RPMI8226 (cell line): ENCODE results near the gene LRRN3.

Experiments used
- DNase-seq: peaks from one replicate; pipeline ENCODE4 v3.0.0-alpha.2; 2015

Gene LRRN3

GRCh38 chr7:111080495-111081105 lies 10.3 kb upstream of the LRRN3 start:
- DNase-seq = no peak

DNA sequence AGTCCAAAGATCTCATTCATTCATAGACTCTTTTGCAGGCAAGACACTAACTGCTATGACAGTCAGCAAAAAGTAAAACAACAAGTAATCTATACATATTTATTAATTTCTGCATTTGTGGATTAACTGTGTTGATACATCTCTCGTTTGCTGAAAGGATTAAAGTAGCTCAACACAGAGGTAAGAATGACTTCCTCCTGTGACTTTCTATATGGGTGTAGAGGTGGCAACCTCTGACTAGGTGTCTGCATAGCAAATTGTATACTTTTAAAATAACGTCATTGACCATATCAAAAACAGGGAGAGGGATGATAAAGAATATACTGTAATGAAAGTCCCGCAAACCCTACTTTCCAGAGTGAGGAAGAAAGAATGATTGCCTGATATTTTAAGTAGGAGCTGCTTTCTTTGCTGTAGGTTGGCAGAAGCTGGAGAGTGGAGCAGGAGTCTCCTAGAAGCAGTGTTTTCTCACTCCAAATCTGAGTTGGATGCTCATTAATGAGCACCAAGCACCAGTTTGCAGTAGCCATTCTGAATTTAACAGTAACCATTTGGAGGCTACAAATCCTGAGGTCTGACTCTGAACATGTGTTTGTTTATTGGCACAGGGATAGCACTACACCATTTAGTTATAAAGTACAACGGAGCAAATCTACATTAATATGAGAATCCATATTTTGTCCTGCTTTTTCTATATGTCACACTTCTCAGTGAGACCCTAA lies 9.2 kb upstream of the LRRN3 start:
- DNase-seq = no peak

DNA sequence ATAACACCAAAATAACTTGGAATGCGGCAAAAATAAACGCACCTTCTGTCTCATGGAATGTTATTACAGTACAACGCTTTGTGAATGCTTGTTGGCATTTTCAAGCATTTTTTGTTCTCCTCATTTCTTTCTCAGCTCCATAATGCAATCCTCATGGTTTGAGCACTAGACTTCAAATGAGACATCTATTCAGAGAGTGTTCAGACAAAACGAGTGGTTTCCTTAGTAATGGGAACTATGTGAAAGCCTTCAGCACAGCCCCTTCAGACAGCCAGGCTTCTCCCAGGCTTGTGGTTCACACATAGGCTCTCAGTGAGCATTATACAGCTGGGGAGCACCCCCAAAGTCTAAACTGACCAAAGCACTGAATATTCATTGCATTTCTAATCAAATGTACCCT lies 8.6 kb upstream of the LRRN3 start:
- no peak for DNase-seq

DNA sequence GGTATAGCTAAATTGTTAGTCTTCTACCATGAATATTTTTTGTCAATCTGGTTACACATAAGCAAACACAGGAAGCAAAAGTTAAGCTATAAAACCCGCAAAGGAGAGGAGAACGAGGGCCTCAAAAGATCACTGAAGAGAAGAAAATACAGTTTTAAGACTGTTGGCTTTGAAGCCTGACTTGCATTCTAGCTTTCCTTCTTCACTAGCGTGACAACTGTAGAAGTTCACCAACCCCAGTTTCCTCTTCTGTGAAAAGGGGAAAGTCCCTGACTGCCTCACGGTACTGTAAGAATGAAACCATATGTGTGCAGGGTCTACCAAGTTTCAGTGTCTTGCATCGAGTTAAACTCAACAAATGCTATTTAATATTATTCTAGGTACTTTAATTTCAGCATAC lies 7.5 kb upstream of the LRRN3 start:
- peak; percentile 25 for DNase-seq

DNA sequence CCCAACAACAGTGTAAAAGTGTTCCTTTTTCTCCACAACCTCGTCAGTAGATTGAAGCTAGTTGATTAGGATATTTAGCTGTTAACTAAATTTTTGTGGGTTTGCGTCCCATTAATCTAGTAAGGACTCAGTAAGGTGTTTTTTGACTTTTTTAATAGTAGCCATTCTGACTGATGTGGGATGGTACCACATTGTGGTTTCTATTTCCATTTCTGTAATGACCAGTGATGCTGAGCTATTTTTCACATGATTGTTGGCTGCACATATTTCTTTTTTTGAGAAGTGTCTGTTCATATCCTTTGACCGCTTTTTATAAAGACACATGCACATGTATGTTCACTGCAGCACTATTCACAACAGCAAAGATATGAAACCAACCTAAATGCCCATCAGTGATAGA lies 5.6 kb upstream of the LRRN3 start:
- DNase-seq = no peak

DNA sequence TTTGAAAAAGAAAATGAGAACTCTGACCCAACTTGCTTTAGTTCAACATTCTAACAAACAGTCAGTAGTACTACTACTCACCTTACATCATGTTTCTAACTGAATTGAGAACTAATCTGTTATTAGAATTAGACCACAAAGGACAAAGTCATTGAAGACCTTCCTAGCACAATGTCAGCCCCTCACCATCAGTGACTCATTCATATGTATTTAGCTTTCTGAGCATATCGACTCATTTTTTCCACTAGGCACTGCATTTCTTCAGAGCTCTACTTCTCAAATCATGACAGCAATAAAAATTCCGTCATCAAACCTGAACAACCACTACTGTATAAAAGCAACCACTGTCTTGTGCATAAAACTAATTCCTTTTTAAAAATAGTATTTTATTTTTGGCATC lies 4.4 kb upstream of the LRRN3 start:
- DNase-seq = no peak

GRCh38 chr7:111088328-111088727 lies 2.6 kb upstream of the LRRN3 start:
- no peak for DNase-seq

- peak; percentile 30 for DNase-seq
Measured at GRCh38 chr7:111089822-111090426, 1.0 kb upstream of the LRRN3 start.

- DNase-seq = no peak
Measured at GRCh38 chr7:111091593-111092358, 849 bp downstream of the LRRN3 start.

DNA sequence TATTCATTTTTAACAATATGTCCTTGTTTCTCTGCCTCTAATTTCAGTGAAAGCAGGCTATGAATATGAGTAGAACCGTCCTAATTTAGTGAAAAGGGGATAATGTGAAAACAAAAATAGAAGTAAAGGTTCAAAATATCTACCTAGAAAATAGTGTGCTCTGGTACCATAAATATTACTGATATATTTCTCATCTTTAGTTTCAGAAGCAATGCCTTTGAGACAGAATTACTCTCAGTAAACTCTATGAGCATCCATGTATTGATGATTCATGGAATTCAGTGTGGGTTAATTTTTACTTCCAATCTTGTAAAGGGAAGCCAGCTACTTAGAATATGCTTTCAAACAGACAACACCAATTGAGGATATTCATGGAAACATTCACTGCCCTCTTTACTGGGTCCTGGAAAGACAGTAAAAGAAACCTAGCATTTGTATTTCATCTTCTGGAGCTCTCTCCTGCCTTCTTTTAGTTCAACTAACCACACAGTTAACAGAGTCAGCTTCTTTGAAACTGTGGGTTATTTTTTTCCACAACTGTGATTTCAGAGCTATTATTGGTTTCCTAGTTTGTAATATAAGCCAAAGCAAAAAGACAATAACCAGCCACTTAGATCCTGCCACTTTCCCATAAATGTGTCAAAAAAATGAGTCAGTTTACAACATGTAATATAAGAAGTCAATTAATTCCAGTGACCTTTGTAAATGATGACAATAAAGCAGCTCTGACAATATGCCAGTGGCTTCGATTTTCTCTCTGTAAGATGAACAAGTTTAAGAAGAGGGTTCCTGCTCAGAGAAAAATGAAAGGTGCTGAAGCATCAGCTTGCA lies 1.7 kb downstream of the LRRN3 start:
- no peak for DNase-seq

- DNase-seq = no peak
Measured at GRCh38 chr7:111093496-111093895, 2.6 kb downstream of the LRRN3 start.

GRCh38 chr7:111094419-111094818 lies 3.5 kb downstream of the LRRN3 start:
- DNase-seq = no peak

DNA sequence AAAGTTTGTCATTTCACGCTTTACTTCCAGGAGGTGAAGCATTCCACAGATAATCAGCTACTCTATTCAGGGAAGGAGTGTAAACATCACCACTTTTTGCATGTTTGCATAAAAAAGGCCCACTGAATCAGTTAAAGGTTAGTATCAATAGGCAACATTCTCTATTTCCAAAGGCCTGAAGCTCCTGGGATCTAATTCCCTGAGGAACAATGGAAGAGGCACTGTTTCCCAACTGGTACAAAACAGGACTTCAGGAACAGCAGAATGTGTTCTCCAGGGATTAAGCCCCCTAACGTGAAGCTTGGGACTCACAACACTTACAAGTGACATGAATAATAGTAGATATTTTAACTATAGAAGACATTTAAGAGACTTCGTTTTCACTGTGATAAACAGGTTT lies 6.1 kb downstream of the LRRN3 start:
- no peak for DNase-seq

DNA sequence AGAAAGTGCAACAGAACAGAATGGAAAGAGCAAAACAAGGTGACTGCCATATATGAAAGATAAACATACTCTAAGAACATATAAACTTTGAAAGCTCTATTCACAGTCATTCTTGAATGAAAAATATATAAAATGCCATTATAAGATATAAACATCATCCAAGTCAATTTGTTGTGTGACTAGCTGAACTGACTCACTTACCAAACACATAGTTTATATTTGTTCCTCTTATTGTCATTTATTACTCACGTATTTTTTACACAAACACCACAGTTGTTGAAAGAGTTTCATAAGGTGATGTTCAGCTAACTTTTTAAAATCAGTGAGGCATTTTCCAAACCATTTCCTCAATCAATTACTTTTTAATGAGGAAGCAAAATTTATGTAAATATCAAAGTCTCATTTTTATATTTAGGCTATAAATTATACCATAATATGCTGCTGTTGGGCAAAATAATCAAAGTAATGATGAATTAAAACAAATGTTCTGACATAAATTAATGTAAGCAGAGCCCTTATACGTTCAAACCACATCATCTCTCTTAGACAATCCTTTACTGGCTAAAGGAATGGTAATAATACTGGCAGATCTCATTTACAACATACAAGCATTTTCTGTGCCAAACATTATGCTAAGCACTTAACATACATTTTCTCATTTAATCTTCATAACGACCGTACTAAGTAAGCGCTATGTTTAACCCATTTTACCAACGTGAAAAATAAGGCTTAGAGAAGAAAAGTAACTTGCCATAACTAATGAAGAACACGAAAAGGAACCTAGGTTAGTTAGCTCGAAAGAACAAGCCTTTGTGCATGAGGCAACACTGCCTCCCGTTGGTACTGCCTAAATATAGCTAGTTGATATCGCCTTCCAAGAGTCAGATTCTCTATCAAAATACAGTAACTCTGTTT lies 7.3 kb downstream of the LRRN3 start:
- peak; percentile 42 for DNase-seq

GRCh38 chr7:111098926-111099250 lies 8.0 kb downstream of the LRRN3 start:
- no peak for DNase-seq

- no peak for DNase-seq
Measured at GRCh38 chr7:111101856-111102646, 11.1 kb downstream of the LRRN3 start.

DNA sequence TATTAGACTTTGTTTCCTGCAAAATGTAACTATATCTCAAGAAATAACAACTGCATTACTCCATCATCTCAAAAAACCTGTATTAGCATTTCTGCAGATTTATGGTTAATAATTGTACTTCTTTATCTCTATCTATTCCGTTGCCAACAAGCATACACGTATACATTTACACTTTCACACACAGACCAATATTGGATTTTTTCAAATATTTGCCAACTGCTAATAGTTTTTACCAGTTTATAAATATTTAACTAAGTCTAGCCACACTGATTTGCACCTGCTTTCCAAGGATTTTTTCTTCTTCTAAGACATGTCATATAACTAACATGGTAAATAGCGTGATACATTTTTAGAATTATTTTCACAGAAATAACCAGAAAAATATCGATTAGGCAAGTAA lies 12.2 kb downstream of the LRRN3 start:
- no peak for DNase-seq

DNA sequence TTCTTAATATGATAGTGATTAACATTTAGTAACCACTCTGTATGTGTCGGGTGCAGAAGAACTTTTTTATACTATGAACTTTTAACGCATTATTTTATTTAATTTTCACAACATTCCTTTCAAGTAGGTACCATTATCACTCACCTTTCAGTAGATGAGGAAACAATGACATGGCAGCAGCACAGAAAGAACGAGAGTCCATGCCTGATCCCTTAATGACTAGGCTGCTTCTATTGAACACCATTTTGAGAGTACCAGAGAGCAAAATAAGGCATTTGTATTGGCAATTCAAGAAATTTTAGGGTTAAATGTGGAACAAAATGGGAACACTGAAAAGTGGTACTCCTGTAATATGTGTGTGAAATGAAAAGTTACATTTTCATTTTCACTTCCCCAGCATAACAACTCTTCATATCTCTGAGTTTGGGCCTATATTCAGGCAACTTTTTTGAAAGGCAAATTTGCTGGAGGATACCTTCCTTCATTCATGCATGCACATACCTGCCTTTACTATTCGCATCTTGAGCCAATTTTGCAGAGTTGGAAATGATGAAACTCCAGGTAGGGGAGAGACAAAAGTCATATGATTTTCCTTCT lies 12.8 kb downstream of the LRRN3 start:
- DNase-seq = no peak

DNA sequence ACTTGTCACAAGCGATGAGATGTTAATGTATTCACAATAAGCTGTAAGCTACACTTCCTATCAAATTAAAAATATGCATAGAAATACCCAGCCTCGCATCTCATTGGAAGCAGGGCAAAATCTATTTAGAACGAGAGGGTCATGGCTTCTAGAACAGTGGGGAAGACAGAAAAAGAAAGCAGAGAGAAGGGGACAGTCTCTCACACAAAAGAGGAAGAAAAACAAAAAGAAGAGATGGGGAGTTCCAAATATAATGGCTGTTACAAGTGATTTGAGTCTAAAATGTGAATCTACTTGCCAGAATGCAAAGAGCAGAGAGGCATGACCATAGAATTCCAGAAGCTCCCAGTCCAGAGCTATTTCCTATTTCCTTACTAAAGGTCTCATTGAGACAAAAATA lies 13.8 kb downstream of the LRRN3 start:
- DNase-seq = no peak

GRCh38 chr7:111105269-111105668 lies 14.3 kb downstream of the LRRN3 start:
- no peak for DNase-seq

DNA sequence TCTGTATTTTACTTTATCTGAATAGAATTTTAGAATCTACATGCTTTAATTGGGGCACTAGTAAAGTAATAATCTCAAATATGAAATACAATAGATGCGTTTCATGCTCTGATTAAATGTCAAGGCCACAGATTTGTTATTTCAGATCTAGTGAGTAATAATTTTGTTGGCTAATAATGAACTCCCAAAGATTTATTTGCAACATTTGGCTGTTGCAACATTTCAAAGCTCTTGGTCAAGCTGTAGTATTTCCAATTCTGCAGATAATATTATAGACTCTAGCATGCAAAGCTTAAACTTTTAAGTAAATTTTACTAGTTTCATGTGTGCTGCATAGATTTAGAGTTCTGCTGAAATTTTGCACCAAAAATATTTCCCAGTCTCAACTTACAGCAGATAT lies 16.7 kb downstream of the LRRN3 start:
- no peak for DNase-seq
